GM23338 (cell line): ENCODE results near the gene COX10. TPM values are rescaled to one million over a fixed set of nuclear protein-coding genes. Genes with fewer than 3 reads are reported as not detected.

Source experiments
- ATAC-seq: fragments of 200-7000 bp; cut with Tn5 transposase; 3 replicates; pipeline ENCODE4 v1.9.1; 2020
- DNase-seq: peaks from one replicate; pipeline ENCODE4 v3.0.0-alpha.2; 2015; ENCODE audit warnings: low spot score
- H2AFZ ChIP-seq: fragments of 200-600 bp; sonication (generic); 2 replicates; pipeline ENCODE4 v1.8.0; 2016; ENCODE audit warnings: antibody characterized with exemption, mild to moderate bottlenecking, moderate library complexity
- H3F3A ChIP-seq: fragments of 200-600 bp; sonication (generic); replicated peaks from 2 replicates; pipeline ENCODE4 v1.8.0; 2017; ENCODE audit warnings: antibody characterized with exemption, mixed run types, low read depth
- H3K27ac ChIP-seq: fragments of 200-600 bp; sonication (generic); 2 replicates; pipeline ENCODE4 v1.6.1; 2016; ENCODE audit warnings: low read depth
- H3K27me3 ChIP-seq: fragments of 200-600 bp; sonication (generic); 2 replicates; pipeline ENCODE4 v1.8.0; 2016; ENCODE audit warnings: mild to moderate bottlenecking, mixed run types, moderate library complexity; ENCODE audit not compliant: insufficient read depth
- H3K36me3 ChIP-seq: fragments of 200-600 bp; sonication (generic); 2 replicates; pipeline ENCODE4 v1.8.0; 2016; ENCODE audit warnings: mild to moderate bottlenecking; ENCODE audit not compliant: insufficient read depth
- H3K4me1 ChIP-seq: fragments of 200-600 bp; sonication (generic); 2 replicates; pipeline ENCODE4 v1.8.0; 2016; ENCODE audit warnings: mild to moderate bottlenecking, moderate library complexity; ENCODE audit not compliant: insufficient read depth
- H3K4me2 ChIP-seq: fragments of 200-600 bp; sonication (generic); 2 replicates; pipeline ENCODE4 v1.7.1; 2017; ENCODE audit warnings: mixed run types
- H3K4me3 ChIP-seq: fragments of 200-600 bp; sonication (generic); 2 replicates; pipeline ENCODE4 v1.6.1; 2016; ENCODE audit warnings: mixed run types
- H3K79me2 ChIP-seq: fragments of 200-600 bp; sonication (generic); replicated peaks from 2 replicates; pipeline ENCODE4 v1.8.0; 2017; ENCODE audit warnings: mild to moderate bottlenecking; ENCODE audit not compliant: insufficient read depth
- H3K9me2 ChIP-seq: fragments of 200-600 bp; sonication (generic); 2 replicates; pipeline ENCODE4 v1.8.0; 2017; ENCODE audit not compliant: insufficient read depth
- H4K20me1 ChIP-seq: fragments of 200-600 bp; sonication (generic); replicated peaks from 2 replicates; pipeline ENCODE4 v1.8.0; 2017; ENCODE audit warnings: mild to moderate bottlenecking; ENCODE audit not compliant: insufficient read depth
- H3K27ac Mint-ChIP-seq: 2 replicates; pipeline ENCODE4 v1.8.0; 2020; ENCODE audit warnings: inconsistent platforms, mild to moderate bottlenecking, moderate library complexity, mixed read lengths
- H3K27me3 Mint-ChIP-seq: 3 replicates; pipeline ENCODE4 v1.8.0; 2022; ENCODE audit warnings: low read depth, mild to moderate bottlenecking, moderate library complexity, mixed read lengths, inconsistent platforms; ENCODE audit not compliant: insufficient read depth, poor library complexity
- H3K36me3 Mint-ChIP-seq: 3 replicates; pipeline ENCODE4 v1.8.0; 2021; ENCODE audit warnings: low read depth, mild to moderate bottlenecking, inconsistent platforms, moderate library complexity, mixed read lengths
- H3K4me1 Mint-ChIP-seq: 3 replicates; pipeline ENCODE4 v1.8.0; 2020; ENCODE audit warnings: mild to moderate bottlenecking, inconsistent platforms, mixed read lengths
- H3K4me3 Mint-ChIP-seq: 3 replicates; pipeline ENCODE4 v1.8.0; 2021; ENCODE audit warnings: moderate library complexity, mild to moderate bottlenecking, inconsistent platforms, mixed read lengths
- H3K9me3 Mint-ChIP-seq: 3 replicates; pipeline ENCODE4 v1.8.0; 2020; ENCODE audit warnings: moderate library complexity, mild to moderate bottlenecking, inconsistent platforms, mixed read lengths
- CTCF ChIP-seq, 2 experiments: fragments of 200-600 bp in 1 of 2; sonication (generic) in 1 of 2; conservative IDR thresholded peaks; 2 replicates each; pipeline versions ENCODE4 v1.5.1 to v1.6.1; 2016 to 2017; ENCODE audit warnings: antibody characterized with exemption in 2 of 2, low read depth in 2 of 2, mild to moderate bottlenecking in 2 of 2, moderate library complexity in 1 of 2
- ETS1 ChIP-seq: IDR thresholded peaks from 2 replicates; pipeline ENCODE4 v1.6.1; 2016; ENCODE audit warnings: antibody characterized with exemption
- NANOG ChIP-seq: IDR thresholded peaks from 2 replicates; pipeline ENCODE4 v1.6.1; 2016; ENCODE audit warnings: antibody characterized with exemption, borderline replicate concordance
- POLR2AphosphoS5 ChIP-seq: IDR thresholded peaks from 2 replicates; pipeline ENCODE4 v1.6.1; 2016; ENCODE audit warnings: antibody characterized with exemption, low read depth
- REST ChIP-seq: IDR thresholded peaks from one replicate; pipeline ENCODE4 v1.6.1; 2018; ENCODE audit warnings: antibody characterized with exemption; ENCODE audit not compliant: unreplicated experiment
- STAT1 ChIP-seq: IDR thresholded peaks from one replicate; pipeline ENCODE4 v1.6.1; 2016; ENCODE audit warnings: antibody characterized with exemption; ENCODE audit not compliant: unreplicated experiment
- ZNF114 ChIP-seq: fragments of 250-450 bp; sonication (Bioruptor Pico); IDR thresholded peaks from 2 replicates; pipeline ENCODE4 v1.5.0; 2020; ENCODE audit warnings: mild to moderate bottlenecking, moderate library complexity
- ZNF331 ChIP-seq: fragments of 250-450 bp; sonication (Bioruptor Pico); IDR thresholded peaks from 2 replicates; pipeline ENCODE4 v1.5.0; 2020; ENCODE audit warnings: low read depth, mild to moderate bottlenecking, moderate library complexity
- ZNF462 ChIP-seq: fragments of 250-450 bp; sonication (Bioruptor Pico); IDR thresholded peaks from 2 replicates; pipeline ENCODE4 v1.5.0; 2020; ENCODE audit warnings: mild to moderate bottlenecking, moderate library complexity
- polyA plus RNA-seq: library from polyadenylated mRNA; unstranded; fragments of >200 nt; fragmentation: Nextera tagmentation; extraction: Ambion mirVana; gene quantifications from 2 replicates; pipeline ENCODE4 v1.2.1, GENCODE V29; 2016
- total RNA-seq: library from RNA; depleted of rRNA; stranded (reverse); fragments of >200 nt; shearing (Covaris generic); gene quantifications from 2 replicates; pipeline ENCODE4 v1.2.3, GENCODE V29; 2014

Gene COX10
- total and polyA plus RNA-seq, 2 experiments from 2014 or later = 25.7 to 46.6 TPM

- no peak for TF ChIP-seq ZNF462 (CRISPR knock-in tag)
- no peak for TF ChIP-seq ZNF114 (CRISPR knock-in tag)
Observed at GRCh38 chr17:14092808-14093207, 23.5 kb downstream of the COX10 start (continued).

GRCh38 chr17:14094676-14095601, 25.6 kb downstream of the COX10 start:
- Histone ChIP-seq H3K36me3 (no peaks in the 10 kb centered on the region), H3K4me3 (no peak overlapping the region), H3K4me1 (peaks cover 5% of the 10 kb centered on the region; the same call in 1 of the 2 replicates), H3K9me2 (no peaks in the 10 kb centered on the region), H2AFZ (no peak overlapping the region), H3F3A (no peaks in the 10 kb centered on the region), H4K20me1 (0 out of 2 replicates have a peak, but pooled peaks cover 4% of the 10 kb centered on the region), H3K79me2 (peaks cover 60% of the 10 kb centered on the region), H3K27me3 (no peaks in the 10 kb centered on the region), H3K27ac (no peak overlapping the region), H3K4me2 (no peak overlapping the region)
- no peak for DNase-seq
- Mint-ChIP-seq H3K27me3 (no peaks in the 10 kb centered on the region), H3K4me3 (no peak overlapping the region), H3K9me3 (no peaks in the 10 kb centered on the region), H3K36me3 (no peaks in the 10 kb centered on the region), H3K4me1 (peaks cover 20% of the 10 kb centered on the region), H3K27ac (peak overlapping the region; percentile 32; the same call in 1 of the 2 replicates)
- no peak; the same call in 2 of the 3 replicates for ATAC-seq
- no peak for TF ChIP-seq CTCF (conservative IDR thresholded peaks at IDR 0.05; ENCODE audit: low read depth in 2 of 2)
- no peak for TF ChIP-seq POLR2AphosphoS5
- no peak for TF ChIP-seq ZNF331 (CRISPR knock-in tag)
- TF ChIP-seq ETS1 = no peak
- no peak for TF ChIP-seq NANOG
- TF ChIP-seq STAT1 = no peak
- no peak for TF ChIP-seq REST
- no peak for TF ChIP-seq ZNF114 (CRISPR knock-in tag)
